Lower leg skin (tissue), 3 donors: ENCODE measurements around the gene SLC5A2.

Experiments used
- POLR2A ChIP-seq, 2 donors: fragments of 450-650 bp; IDR thresholded peaks; one replicate each; pipeline ENCODE4 v1.6.1; 2016 to 2017; ENCODE audit warnings: antibody characterized with exemption in 2 of 2, mild to moderate bottlenecking in 1 of 2, moderate library complexity in 1 of 2
- TF ChIP-seq, protein P1 (sequence below), 3 donors: fragments of 450-650 bp; IDR thresholded peaks; one replicate each; pipeline ENCODE4 v1.5.1; 2016; ENCODE audit warnings: antibody characterized with exemption in 3 of 3, mild to moderate bottlenecking in 3 of 3, moderate library complexity in 2 of 3

DNA sequence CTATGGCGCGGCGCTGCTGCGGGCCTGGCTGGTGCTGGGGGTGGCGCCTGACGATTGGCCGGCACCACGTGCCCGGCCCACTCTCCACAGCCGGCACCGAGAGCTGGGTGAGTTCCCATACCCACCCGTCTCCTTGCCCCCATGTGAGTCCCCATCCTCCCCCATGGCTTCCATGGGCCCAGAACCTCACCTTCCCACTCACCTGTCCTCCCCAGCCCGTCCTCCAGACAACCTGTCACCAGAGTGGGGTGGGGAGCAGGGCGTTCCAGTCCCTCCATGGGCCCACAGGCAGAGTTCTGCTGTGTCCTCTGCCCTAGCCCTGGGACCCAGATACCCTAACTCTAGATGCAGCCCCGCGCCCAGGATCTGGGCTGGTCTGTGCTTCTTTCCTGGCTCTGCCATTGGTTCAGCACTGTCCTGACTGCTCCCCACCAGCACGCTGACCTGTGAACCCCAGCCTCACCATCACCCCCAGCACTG, 18.1 kb upstream of the SLC5A2 start:
- no peak for TF ChIP-seq POLR2A (IDR thresholded peaks at IDR 0.05)
- TF ChIP-seq, protein P1, sequence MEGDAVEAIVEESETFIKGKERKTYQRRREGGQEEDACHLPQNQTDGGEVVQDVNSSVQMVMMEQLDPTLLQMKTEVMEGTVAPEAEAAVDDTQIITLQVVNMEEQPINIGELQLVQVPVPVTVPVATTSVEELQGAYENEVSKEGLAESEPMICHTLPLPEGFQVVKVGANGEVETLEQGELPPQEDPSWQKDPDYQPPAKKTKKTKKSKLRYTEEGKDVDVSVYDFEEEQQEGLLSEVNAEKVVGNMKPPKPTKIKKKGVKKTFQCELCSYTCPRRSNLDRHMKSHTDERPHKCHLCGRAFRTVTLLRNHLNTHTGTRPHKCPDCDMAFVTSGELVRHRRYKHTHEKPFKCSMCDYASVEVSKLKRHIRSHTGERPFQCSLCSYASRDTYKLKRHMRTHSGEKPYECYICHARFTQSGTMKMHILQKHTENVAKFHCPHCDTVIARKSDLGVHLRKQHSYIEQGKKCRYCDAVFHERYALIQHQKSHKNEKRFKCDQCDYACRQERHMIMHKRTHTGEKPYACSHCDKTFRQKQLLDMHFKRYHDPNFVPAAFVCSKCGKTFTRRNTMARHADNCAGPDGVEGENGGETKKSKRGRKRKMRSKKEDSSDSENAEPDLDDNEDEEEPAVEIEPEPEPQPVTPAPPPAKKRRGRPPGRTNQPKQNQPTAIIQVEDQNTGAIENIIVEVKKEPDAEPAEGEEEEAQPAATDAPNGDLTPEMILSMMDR (IDR thresholded peaks at IDR 0.05), result no peak
